OCI-LY7 (cell line): ENCODE results near the gene KDM1A. TPM values are rescaled to one million over a fixed set of nuclear protein-coding genes. Genes with fewer than 3 reads are reported as not detected.
A peak's percentile ranks its signal among the peaks of the same experiment; 100 is the strongest.

Experiments used
- BruUV-seq: library from RNA; stranded (reverse); fragments of 400-500 nt; replicated peaks from 2 replicates; lab custom pipeline; 2021; lab: Mats Ljungman, UMichigan
- CTCF ChIA-PET: fragments of 300-600 bp; sonication (Branson Sonifier 250); formaldehyde crosslinking; loops from one replicate; lab custom pipeline; 2022; ENCODE audit warnings: antibody characterized with exemption; ENCODE audit not compliant: unreplicated experiment; lab: Charles Lee
- POLR2A ChIA-PET: fragments of 300-600 bp; sonication (Branson Sonifier 250); formaldehyde crosslinking; loops from one replicate; lab custom pipeline; 2022; ENCODE audit warnings: antibody characterized with exemption; lab: Charles Lee
- DNase-seq: peaks from one replicate; pipeline ENCODE4 v3.0.0-alpha.2; 2015; ENCODE audit warnings: low spot score
- H2AFZ ChIP-seq: fragments of 200-600 bp; sonication (generic), shearing (Covaris generic); 2 replicates; pipeline ENCODE4 v1.6.1; 2014; ENCODE audit warnings: mild to moderate bottlenecking, antibody characterized with exemption, low read length, moderate library complexity
- H3K27ac ChIP-seq: fragments of 200-600 bp; sonication (generic); 2 replicates; pipeline ENCODE4 v1.5.1; 2014; ENCODE audit warnings: mixed run types, low read depth, mild to moderate bottlenecking, moderate library complexity, low read length, inconsistent platforms; ENCODE audit not compliant: poor library complexity, severe bottlenecking
- H3K36me3 ChIP-seq: fragments of 200-600 bp; sonication (generic); 2 replicates; pipeline ENCODE4 v1.6.1; 2014; ENCODE audit warnings: mild to moderate bottlenecking, antibody characterized with exemption, low read length, moderate library complexity, mixed read lengths; ENCODE audit not compliant: insufficient read depth
- H3K4me1 ChIP-seq: fragments of 200-600 bp; sonication (generic); 2 replicates; pipeline ENCODE4 v1.5.1; 2014; ENCODE audit warnings: mild to moderate bottlenecking, low read length; ENCODE audit not compliant: insufficient read depth, poor library complexity, severe bottlenecking
- H3K4me2 ChIP-seq: fragments of 200-600 bp; sonication (generic); 2 replicates; pipeline ENCODE4 v1.6.1; 2014; ENCODE audit warnings: mild to moderate bottlenecking, low read length
- H3K4me3 ChIP-seq: fragments of 200-600 bp; sonication (generic); 2 replicates; pipeline ENCODE4 v1.5.1; 2014; ENCODE audit warnings: mild to moderate bottlenecking, low read depth, low read length; ENCODE audit not compliant: poor library complexity, severe bottlenecking
- H3K79me2 ChIP-seq: fragments of 200-600 bp; sonication (generic); 2 replicates; pipeline ENCODE4 v1.6.1; 2016; ENCODE audit warnings: low read depth, mild to moderate bottlenecking, low read length, moderate library complexity, mixed read lengths; ENCODE audit not compliant: insufficient read depth
- H3K9me2 ChIP-seq: fragments of 200-600 bp; sonication (generic); 2 replicates; pipeline ENCODE4 v1.6.1; 2016; ENCODE audit warnings: mild to moderate bottlenecking, low read length, mixed read lengths; ENCODE audit not compliant: insufficient read depth
- H3K9me3 ChIP-seq: fragments of 200-600 bp; sonication (generic); 2 replicates; pipeline ENCODE4 v1.6.1; 2014; ENCODE audit warnings: mild to moderate bottlenecking, mixed run types, low read length, mixed read lengths
- H4K20me1 ChIP-seq: fragments of 200-600 bp; sonication (generic); 2 replicates; pipeline ENCODE4 v1.6.1; 2014; ENCODE audit warnings: mild to moderate bottlenecking, antibody characterized with exemption, low read length, moderate library complexity, mixed read lengths; ENCODE audit not compliant: insufficient read depth
- EZH2phosphoT487 ChIP-seq: fragments of 200-600 bp; sonication (generic); IDR thresholded peaks from 2 replicates; pipeline ENCODE4 v1.6.1; 2018; ENCODE audit warnings: low read depth, borderline replicate concordance, mild to moderate bottlenecking, mixed run types, antibody characterized with exemption, low read length, moderate library complexity, mixed read lengths
- intact Hi-C: fragments of 100-400 bp; cut with micrococcal nuclease; formaldehyde crosslinking; loops from one replicate; pipeline ENCODE4 v1.10.0; 2022; ENCODE audit not compliant: unreplicated experiment
- total RNA-seq, 2 experiments: library from RNA; depleted of rRNA in 1 of 2; stranded (reverse); fragments of >200 nt in 1 of 2; shearing (Covaris generic) in 1 of 2; gene quantifications; 2 replicates each; pipeline ENCODE4 v1.2.3, GENCODE V29; 2014 to 2022
- TF ChIP-seq, protein P1 (sequence below): fragments of 200-600 bp; sonication (generic); conservative IDR thresholded peaks from 2 replicates; pipeline ENCODE4 v1.5.1; 2014; ENCODE audit warnings: mild to moderate bottlenecking, antibody characterized with exemption, low read length, moderate library complexity, mixed read lengths

The KDM1A gene
- total RNA-seq, 2 experiments from 2014 or later: 88.8 to 95.5 TPM

DNA sequence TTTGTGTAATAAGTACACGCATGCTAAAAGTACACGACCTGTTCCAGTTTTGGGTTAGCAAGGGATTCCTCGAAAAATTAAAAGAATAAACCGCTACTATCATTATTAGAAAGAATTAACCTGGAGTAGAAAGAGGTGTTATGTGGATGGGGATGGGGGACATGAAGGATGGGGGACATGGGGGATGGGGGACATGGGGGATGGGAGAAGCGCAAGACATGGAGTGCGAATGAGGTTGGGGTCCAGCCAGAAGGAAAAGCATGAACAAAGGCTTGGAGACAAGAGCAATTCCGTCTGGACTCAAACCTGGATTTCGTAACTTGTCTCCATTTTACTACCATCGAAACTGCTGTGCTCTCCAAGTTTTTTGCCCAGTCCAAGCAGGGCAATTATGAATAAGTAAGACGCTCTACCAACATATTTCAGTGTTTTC is 591 bp upstream of the KDM1A start:
- ChIA-PET POLR2A (interaction anchor here (0.8 kb wide), 1 partner anchor 280 kb away, joined by 3 read pairs; no protein-coding TSS in a partner anchor), CTCF (no interaction called here)
- Histone ChIP-seq H4K20me1 (peaks cover 16% of the 10 kb centered on the region), H3K27ac (peak overlapping the region; percentile 23), H3K79me2 (peaks cover 42% of the 10 kb centered on the region), H3K36me3 (peaks cover 21% of the 10 kb centered on the region), H3K4me3 (peak overlapping the region; percentile 91), H3K4me1 (peaks cover 12% of the 10 kb centered on the region), H2AFZ (peak overlapping the region; percentile 93), H3K9me3 (peaks cover 16% of the 10 kb centered on the region; the same call in 1 of the 2 replicates), H3K9me2 (no peaks in the 10 kb centered on the region), H3K4me2 (peak overlapping the region; percentile 76)
- TSS peak; percentile 71 for BruUV-seq
- intact Hi-C loops: loop anchor here (5.0 to 10.0 kb wide), 2 partner anchors 464 to 564 kb away; partner anchors contain the start of genes ASAP3 and ZBTB40
- TF ChIP-seq, protein P1, sequence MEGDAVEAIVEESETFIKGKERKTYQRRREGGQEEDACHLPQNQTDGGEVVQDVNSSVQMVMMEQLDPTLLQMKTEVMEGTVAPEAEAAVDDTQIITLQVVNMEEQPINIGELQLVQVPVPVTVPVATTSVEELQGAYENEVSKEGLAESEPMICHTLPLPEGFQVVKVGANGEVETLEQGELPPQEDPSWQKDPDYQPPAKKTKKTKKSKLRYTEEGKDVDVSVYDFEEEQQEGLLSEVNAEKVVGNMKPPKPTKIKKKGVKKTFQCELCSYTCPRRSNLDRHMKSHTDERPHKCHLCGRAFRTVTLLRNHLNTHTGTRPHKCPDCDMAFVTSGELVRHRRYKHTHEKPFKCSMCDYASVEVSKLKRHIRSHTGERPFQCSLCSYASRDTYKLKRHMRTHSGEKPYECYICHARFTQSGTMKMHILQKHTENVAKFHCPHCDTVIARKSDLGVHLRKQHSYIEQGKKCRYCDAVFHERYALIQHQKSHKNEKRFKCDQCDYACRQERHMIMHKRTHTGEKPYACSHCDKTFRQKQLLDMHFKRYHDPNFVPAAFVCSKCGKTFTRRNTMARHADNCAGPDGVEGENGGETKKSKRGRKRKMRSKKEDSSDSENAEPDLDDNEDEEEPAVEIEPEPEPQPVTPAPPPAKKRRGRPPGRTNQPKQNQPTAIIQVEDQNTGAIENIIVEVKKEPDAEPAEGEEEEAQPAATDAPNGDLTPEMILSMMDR: no peak
- TF ChIP-seq EZH2phosphoT487: no peak
- DNase-seq: no peak

DNA sequence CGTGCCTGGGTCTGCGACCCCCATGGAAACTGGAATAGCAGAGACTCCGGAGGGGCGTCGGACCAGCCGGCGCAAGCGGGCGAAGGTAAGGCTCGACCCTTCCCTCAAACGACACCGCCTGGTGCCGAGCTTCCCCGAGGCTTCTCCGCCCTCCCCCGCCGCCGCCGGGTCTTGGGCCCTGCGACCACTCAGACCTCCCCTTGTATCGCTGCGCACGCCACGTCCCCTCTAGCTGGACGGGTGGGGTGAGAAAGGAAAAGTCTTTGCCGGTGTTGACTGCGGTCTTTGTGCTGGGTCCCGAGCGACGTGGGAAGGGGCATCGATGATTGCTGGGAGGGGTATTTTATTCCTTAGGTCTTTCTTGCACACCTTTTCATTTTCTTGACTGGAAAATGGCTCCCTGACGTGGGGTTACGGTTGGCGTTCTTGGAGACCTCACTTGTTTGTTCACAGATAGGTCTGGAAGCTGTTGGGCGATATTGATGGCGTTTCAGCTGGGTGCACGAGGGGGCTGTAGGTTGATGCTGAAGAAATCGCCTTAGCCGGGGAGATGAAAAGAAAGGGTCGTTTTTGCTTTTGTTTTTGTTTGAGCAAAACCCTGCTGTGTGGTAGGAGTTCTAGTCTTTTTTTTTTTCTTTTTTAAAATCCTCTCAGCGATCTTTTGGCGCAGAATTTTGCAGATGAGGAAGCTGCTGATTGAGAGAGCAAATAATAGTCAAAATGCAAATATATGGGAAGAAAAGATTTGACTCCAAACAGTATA is 776 bp downstream of the KDM1A start:
- DNase-seq: peak; percentile 52
- H3K36me3 ChIP-seq: peaks cover 26% of the 10 kb centered on the region
- H3K9me2 ChIP-seq: no peaks in the 10 kb centered on the region
- peaks cover 21% of the 10 kb centered on the region; the same call in 1 of the 2 replicates for H3K9me3 ChIP-seq
- peaks cover 55% of the 10 kb centered on the region for H3K79me2 ChIP-seq
- peak overlapping the region; percentile 61 for H2AFZ ChIP-seq
- BruUV-seq: TSS peak; percentile 72
- intact Hi-C loops: loop anchor here (5.0 to 10.0 kb wide), 2 partner anchors 462 to 565 kb away; partner anchors contain the start of genes ASAP3 and ZBTB40
- H3K27ac ChIP-seq: peak overlapping the region; percentile 76
- peaks cover 7% of the 10 kb centered on the region for H3K4me1 ChIP-seq
- H4K20me1 ChIP-seq: peaks cover 19% of the 10 kb centered on the region
- POLR2A ChIA-PET: interaction anchor here (0.7 to 1.0 kb wide), 2 partner anchors 150 to 163 kb away, joined by 3 to 5 read pairs; no protein-coding TSS in a partner anchor
- CTCF ChIA-PET: interaction anchor here (0.6 kb wide), 1 partner anchor 938 kb away, joined by 4 read pairs; no protein-coding TSS in a partner anchor
- H3K4me2 ChIP-seq: peak overlapping the region; percentile 92
- TF ChIP-seq, protein P1: no peak
- no peak for TF ChIP-seq EZH2phosphoT487
- peak overlapping the region; percentile 91 for H3K4me3 ChIP-seq
